ENCODE data around the gene BPGM.

DNA sequence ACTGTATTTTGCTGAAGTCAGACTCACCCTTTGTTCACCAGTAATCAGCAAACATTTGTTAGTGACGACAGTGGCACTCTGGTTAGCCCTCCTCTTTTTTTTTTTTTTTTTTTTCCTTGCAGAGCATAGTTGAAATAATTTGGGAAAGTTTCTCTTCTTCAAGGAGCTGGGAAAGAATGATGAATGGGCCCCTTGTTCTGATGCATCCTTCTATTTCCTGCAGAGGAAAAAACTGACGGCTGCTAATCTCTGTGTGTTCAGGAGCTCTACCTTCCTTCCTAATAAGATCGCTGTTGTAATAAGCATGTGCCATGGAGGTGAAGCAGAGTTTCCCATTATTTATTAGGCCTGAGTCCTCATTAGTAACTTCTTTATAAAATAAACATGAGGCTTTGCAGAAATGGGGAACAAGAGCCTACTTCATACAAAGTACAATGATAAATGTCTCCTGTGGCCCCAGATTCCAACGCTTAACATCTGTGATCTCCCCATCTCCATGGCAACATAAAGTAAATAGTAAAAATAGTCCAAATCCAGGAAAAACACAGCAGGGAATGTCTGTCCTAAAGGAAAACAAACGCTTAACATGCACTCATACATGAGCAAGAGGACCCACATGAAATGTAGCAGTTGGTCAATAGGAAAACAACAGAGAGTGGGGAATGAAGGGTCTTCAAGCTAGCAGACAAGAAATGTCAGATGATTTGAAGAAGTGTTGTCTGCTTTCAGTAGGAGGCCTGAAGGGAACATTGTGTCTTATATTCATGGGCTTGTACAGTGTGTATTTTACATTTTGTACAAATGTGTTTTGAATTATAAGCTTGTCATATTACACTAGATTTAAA lies 73.7 kb downstream of the BPGM start:
- TF ChIP-seq, protein P1, sequence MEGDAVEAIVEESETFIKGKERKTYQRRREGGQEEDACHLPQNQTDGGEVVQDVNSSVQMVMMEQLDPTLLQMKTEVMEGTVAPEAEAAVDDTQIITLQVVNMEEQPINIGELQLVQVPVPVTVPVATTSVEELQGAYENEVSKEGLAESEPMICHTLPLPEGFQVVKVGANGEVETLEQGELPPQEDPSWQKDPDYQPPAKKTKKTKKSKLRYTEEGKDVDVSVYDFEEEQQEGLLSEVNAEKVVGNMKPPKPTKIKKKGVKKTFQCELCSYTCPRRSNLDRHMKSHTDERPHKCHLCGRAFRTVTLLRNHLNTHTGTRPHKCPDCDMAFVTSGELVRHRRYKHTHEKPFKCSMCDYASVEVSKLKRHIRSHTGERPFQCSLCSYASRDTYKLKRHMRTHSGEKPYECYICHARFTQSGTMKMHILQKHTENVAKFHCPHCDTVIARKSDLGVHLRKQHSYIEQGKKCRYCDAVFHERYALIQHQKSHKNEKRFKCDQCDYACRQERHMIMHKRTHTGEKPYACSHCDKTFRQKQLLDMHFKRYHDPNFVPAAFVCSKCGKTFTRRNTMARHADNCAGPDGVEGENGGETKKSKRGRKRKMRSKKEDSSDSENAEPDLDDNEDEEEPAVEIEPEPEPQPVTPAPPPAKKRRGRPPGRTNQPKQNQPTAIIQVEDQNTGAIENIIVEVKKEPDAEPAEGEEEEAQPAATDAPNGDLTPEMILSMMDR (IDR thresholded peaks at IDR 0.05), result no peak
- TF ChIP-seq POLR2AphosphoS5 (IDR thresholded peaks at IDR 0.05) (peak; percentile 45), POLR2A (IDR thresholded peaks at IDR 0.05) (no peak)
